ENCODE measurements around the gene RPS3. TPM values are rescaled to one million over a fixed set of nuclear protein-coding genes. Genes with fewer than 3 reads are reported as not detected.

Gene RPS3
- total and polyA plus RNA-seq, 9 of the 15 experiments (the other 6 are each of a cell fraction or from before 2014, with no cell fraction given), result 2,700 to 5,771 (median 3,679) TPM

DNA sequence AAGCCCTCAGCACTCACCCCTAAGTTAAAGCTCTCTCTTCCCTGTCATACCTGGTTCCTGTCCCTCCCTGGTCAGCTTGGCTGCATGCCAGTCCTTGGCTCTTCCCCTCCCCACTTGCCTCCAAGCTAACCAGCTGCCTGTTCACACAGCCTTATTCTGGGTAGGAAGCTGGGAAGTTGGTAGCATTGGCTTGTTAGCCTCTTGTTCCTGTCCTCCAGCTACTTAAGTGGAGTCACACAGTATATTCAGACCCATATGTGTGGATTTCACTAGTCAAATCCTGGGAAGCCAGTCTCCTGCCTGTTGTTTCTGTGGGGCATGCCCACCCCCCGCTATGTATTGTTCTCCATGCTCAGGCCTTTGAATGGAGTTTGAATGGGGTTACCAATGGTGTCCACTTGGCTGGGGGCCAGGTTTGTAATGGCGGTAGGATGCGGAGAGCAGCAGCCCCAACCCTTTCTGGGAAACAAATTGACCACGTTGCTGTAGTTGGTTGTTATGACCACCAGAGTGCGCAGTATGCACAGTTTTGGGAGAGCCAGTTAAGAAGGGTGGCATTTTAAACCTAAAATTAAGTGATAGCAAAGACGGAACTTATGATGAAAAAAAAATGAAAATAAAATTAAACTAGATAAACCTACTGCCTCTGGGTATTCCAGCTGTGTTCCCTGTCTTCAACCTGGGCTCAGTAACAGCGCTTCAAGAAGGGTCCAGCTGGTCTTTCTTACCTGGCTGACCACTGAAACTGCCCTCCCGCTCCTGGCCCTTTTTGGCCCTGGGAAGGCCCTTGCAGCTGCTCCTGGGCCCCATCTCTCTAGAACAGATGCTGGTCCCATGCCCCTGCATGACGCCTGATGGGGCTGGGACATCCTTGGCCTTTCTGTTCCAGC is 10.7 kb upstream of the RPS3 start (continued):
- TF ChIP-seq, protein P1, sequence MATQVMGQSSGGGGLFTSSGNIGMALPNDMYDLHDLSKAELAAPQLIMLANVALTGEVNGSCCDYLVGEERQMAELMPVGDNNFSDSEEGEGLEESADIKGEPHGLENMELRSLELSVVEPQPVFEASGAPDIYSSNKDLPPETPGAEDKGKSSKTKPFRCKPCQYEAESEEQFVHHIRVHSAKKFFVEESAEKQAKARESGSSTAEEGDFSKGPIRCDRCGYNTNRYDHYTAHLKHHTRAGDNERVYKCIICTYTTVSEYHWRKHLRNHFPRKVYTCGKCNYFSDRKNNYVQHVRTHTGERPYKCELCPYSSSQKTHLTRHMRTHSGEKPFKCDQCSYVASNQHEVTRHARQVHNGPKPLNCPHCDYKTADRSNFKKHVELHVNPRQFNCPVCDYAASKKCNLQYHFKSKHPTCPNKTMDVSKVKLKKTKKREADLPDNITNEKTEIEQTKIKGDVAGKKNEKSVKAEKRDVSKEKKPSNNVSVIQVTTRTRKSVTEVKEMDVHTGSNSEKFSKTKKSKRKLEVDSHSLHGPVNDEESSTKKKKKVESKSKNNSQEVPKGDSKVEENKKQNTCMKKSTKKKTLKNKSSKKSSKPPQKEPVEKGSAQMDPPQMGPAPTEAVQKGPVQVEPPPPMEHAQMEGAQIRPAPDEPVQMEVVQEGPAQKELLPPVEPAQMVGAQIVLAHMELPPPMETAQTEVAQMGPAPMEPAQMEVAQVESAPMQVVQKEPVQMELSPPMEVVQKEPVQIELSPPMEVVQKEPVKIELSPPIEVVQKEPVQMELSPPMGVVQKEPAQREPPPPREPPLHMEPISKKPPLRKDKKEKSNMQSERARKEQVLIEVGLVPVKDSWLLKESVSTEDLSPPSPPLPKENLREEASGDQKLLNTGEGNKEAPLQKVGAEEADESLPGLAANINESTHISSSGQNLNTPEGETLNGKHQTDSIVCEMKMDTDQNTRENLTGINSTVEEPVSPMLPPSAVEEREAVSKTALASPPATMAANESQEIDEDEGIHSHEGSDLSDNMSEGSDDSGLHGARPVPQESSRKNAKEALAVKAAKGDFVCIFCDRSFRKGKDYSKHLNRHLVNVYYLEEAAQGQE (IDR thresholded peaks at IDR 0.05; ENCODE audit: borderline replicate concordance), result peak; percentile 82
- TF ChIP-seq, protein P1 (CRISPR knock-in tag; IDR thresholded peaks at IDR 0.05; ENCODE audit: low read depth), result no peak
- TF ChIP-seq ESRRA (IDR thresholded peaks at IDR 0.05; ENCODE audit: borderline replicate concordance, low read depth), result no peak
- peak; percentile 56 for TF ChIP-seq CXXC5 (CRISPR knock-in tag; IDR thresholded peaks at IDR 0.05)
- no peak for TF ChIP-seq TARDBP (IDR thresholded peaks at IDR 0.05)
- TF ChIP-seq LARP7 (IDR thresholded peaks at IDR 0.05), result no peak

All from K562 (cell line).